IMR-90 (cell line): ENCODE data around the gene MAN2A1. TPM values are rescaled to one million over a fixed set of nuclear protein-coding genes. Genes with fewer than 3 reads are reported as not detected.

ENCODE experiments used
- ATAC-seq: fragments of 200-7000 bp; cut with Tn5 transposase; 2 replicates; pipeline ENCODE4 v1.9.1; 2020; ENCODE audit warnings: low read depth, mild to moderate bottlenecking, moderate library complexity
- BruUV-seq: library from RNA; stranded (reverse); fragments of 400-500 nt; replicated peaks from 2 replicates; lab custom pipeline; 2021; lab: Mats Ljungman, UMichigan
- CTCF ChIA-PET: fragments of 300-600 bp; formaldehyde crosslinking; extraction: SDS; loops from one replicate; lab custom pipeline; 2021; ENCODE audit warnings: antibody characterized with exemption; lab: Yijun Ruan, JAX
- POLR2A ChIA-PET: fragments of 300-600 bp; sonication (Branson Sonifier 250); formaldehyde crosslinking; loops from one replicate; lab custom pipeline; 2022; ENCODE audit warnings: antibody characterized with exemption; ENCODE audit not compliant: unreplicated experiment; lab: Charles Lee
- DNase-seq: peaks from one replicate; pipeline ENCODE4 v3.0.0; 2013
- H2AFZ ChIP-seq: replicated peaks from 2 replicates; pipeline ENCODE3; 2013; ENCODE audit warnings: low read length, mild to moderate bottlenecking; ENCODE audit not compliant: poor library complexity
- H2AK5ac ChIP-seq: 2 replicates; pipeline ENCODE4 v1.6.1; 2013; ENCODE audit warnings: low read depth, low read length, inconsistent platforms
- H2AK9ac ChIP-seq: replicated peaks from 2 replicates; pipeline ENCODE3; 2013; ENCODE audit warnings: mild to moderate bottlenecking, low read depth, low read length, moderate library complexity; ENCODE audit not compliant: poor library complexity
- H2BK120ac ChIP-seq: 2 replicates; pipeline ENCODE4 v1.6.1; 2013; ENCODE audit warnings: low read depth, low read length, inconsistent platforms
- H2BK15ac ChIP-seq: 3 replicates; pipeline ENCODE4 v1.6.1; 2013; ENCODE audit warnings: low read depth, low read length, inconsistent platforms
- H2BK20ac ChIP-seq: 2 replicates; pipeline ENCODE4 v1.6.1; 2013; ENCODE audit warnings: low read depth, mild to moderate bottlenecking, inconsistent platforms, low read length, moderate library complexity
- H2BK5ac ChIP-seq: 2 replicates; pipeline ENCODE4 v1.6.1; 2013; ENCODE audit warnings: mild to moderate bottlenecking, low read depth, low read length, inconsistent platforms; ENCODE audit not compliant: poor library complexity, severe bottlenecking
- H3K14ac ChIP-seq: replicated peaks from 2 replicates; pipeline ENCODE4 v1.6.1; 2013; ENCODE audit warnings: low read depth, low read length, inconsistent platforms
- H3K18ac ChIP-seq: 2 replicates; pipeline ENCODE4 v1.6.1; 2013; ENCODE audit warnings: low read depth, low read length, control low read depth
- H3K23ac ChIP-seq: 2 replicates; pipeline ENCODE4 v1.6.1; 2013; ENCODE audit warnings: low read depth, low read length, inconsistent platforms
- H3K27ac ChIP-seq: 2 replicates; pipeline ENCODE4 v1.5.1; 2013; ENCODE audit warnings: mild to moderate bottlenecking, control low read depth, low read length; ENCODE audit not compliant: insufficient read depth
- H3K27me3 ChIP-seq: 2 replicates; pipeline ENCODE4 v1.6.1; 2013; ENCODE audit warnings: low read length; ENCODE audit not compliant: control insufficient read depth, insufficient read depth
- H3K36me3 ChIP-seq: 2 replicates; pipeline ENCODE4 v1.6.1; 2013; ENCODE audit warnings: low read length, mixed read lengths; ENCODE audit not compliant: control insufficient read depth, insufficient read depth
- H3K4ac ChIP-seq: 2 replicates; pipeline ENCODE4 v1.6.1; 2013; ENCODE audit warnings: low read depth, low read length, inconsistent platforms
- H3K4me1 ChIP-seq: 2 replicates; pipeline ENCODE4 v1.6.1; 2013; ENCODE audit warnings: low read length, mixed read lengths; ENCODE audit not compliant: control insufficient read depth, insufficient read depth
- H3K4me2 ChIP-seq: 2 replicates; pipeline ENCODE4 v1.6.1; 2013; ENCODE audit warnings: low read depth, mild to moderate bottlenecking, control low read depth, low read length, moderate library complexity
- H3K4me3 ChIP-seq: 2 replicates; pipeline ENCODE4 v1.5.1; 2013; ENCODE audit warnings: low read depth, mild to moderate bottlenecking, control low read depth, low read length, moderate library complexity; ENCODE audit not compliant: insufficient read depth
- H3K56ac ChIP-seq: 2 replicates; pipeline ENCODE4 v1.6.1; 2013; ENCODE audit warnings: low read length, inconsistent platforms; ENCODE audit not compliant: insufficient read depth; ENCODE audit errors: extremely low read depth
- H3K79me1 ChIP-seq, 2 experiments: 2 replicates each; pipeline ENCODE4 v1.6.1; 2013; ENCODE audit warnings: low read length in 2 of 2, inconsistent platforms in 1 of 2, low read depth in 1 of 2
- H3K9ac ChIP-seq: 2 replicates; pipeline ENCODE4 v1.6.1; 2013; ENCODE audit warnings: low read depth, low read length, control low read depth
- H3K9me1 ChIP-seq: 2 replicates; pipeline ENCODE4 v1.6.1; 2013; ENCODE audit warnings: low read length, inconsistent platforms; ENCODE audit not compliant: insufficient read depth
- H3K9me3 ChIP-seq: 2 replicates; pipeline ENCODE4 v1.6.1; 2013; ENCODE audit warnings: low read length; ENCODE audit not compliant: control insufficient read depth, insufficient read depth
- H4K20me1 ChIP-seq: 2 replicates; pipeline ENCODE4 v1.6.1; 2013; ENCODE audit warnings: low read length, inconsistent platforms; ENCODE audit not compliant: insufficient read depth
- H4K5ac ChIP-seq: 2 replicates; pipeline ENCODE4 v1.6.1; 2013; ENCODE audit warnings: mild to moderate bottlenecking, low read depth, low read length, control low read depth
- H4K8ac ChIP-seq, 2 experiments: 2 replicates each; pipeline ENCODE4 v1.6.1; 2013; ENCODE audit warnings: low read depth in 2 of 2, low read length in 2 of 2, control low read depth in 1 of 2, inconsistent platforms in 1 of 2
- H4K91ac ChIP-seq: 2 replicates; pipeline ENCODE4 v1.6.1; 2013; ENCODE audit warnings: low read depth, low read length, inconsistent platforms; ENCODE audit not compliant: insufficient read depth
- BHLHE40 ChIP-seq: fragments of 150-350 bp; IDR thresholded peaks from 2 replicates; pipeline ENCODE4 v1.6.1; 2016; ENCODE audit warnings: mild to moderate bottlenecking, low read depth, low read length
- CHD1 ChIP-seq: IDR thresholded peaks from 2 replicates; pipeline ENCODE4 v1.6.1; 2012; ENCODE audit warnings: low read depth, low read length, improper control_type of control experiment
- FOS ChIP-seq: fragments of 150-350 bp; IDR thresholded peaks from 2 replicates; pipeline ENCODE4 v1.6.1; 2016; ENCODE audit warnings: low read depth, low read length
- MAFK ChIP-seq: IDR thresholded peaks from 2 replicates; pipeline ENCODE4 v1.6.1; 2012; ENCODE audit warnings: low read depth, low read length, improper control_type of control experiment
- MAZ ChIP-seq: IDR thresholded peaks from 2 replicates; pipeline ENCODE4 v1.6.1; 2012; ENCODE audit warnings: low read depth, mild to moderate bottlenecking, low read length, improper control_type of control experiment, moderate library complexity, borderline replicate concordance
- MXI1 ChIP-seq: IDR thresholded peaks from 2 replicates; pipeline ENCODE4 v1.6.1; 2012; ENCODE audit warnings: low read depth, mild to moderate bottlenecking, low read length, moderate library complexity, borderline replicate concordance
- NFE2L2 ChIP-seq: fragments of 150-350 bp; IDR thresholded peaks from 2 replicates; pipeline ENCODE4 v1.6.1; 2016; ENCODE audit warnings: low read depth, mild to moderate bottlenecking, low read length
- POLR2A ChIP-seq: IDR thresholded peaks from 2 replicates; pipeline ENCODE4 v1.6.1; 2012; ENCODE audit warnings: mild to moderate bottlenecking, low read depth, low read length
- RAD21 ChIP-seq: IDR thresholded peaks from 2 replicates; pipeline ENCODE4 v1.6.1; 2012; ENCODE audit warnings: low read length, improper control_type of control experiment
- RCOR1 ChIP-seq: IDR thresholded peaks from 2 replicates; pipeline ENCODE4 v1.6.1; 2012; ENCODE audit warnings: mild to moderate bottlenecking, low read length, improper control_type of control experiment; ENCODE audit not compliant: insufficient replicate concordance
- SMC3 ChIP-seq: fragments of 150-350 bp; IDR thresholded peaks from 2 replicates; pipeline ENCODE4 v1.6.1; 2016; ENCODE audit warnings: low read depth, mild to moderate bottlenecking, antibody characterized with exemption, low read length, moderate library complexity
- WGBS, 2 experiments: methylation state at CpG; one replicate each; pipeline versions ENCODE4 v1.1.5 to v1.1.7; 2013; ENCODE audit warnings: missing lambda C conversion rate in 2 of 2; ENCODE audit not compliant: insufficient read length in 1 of 2; ENCODE audit errors: extremely low coverage in 2 of 2; 5-methylcytosine and 5-hydroxymethylcytosine counted together
- dilution Hi-C: fragments of 300-500 bp; cut with HindIII; formaldehyde crosslinking; loops from one replicate; pipeline ENCODE4 v1.14.3; 2018; ENCODE audit warnings: low sequenced_read_pairs; ENCODE audit not compliant: unreplicated experiment
- in situ Hi-C: fragments of 300-500 bp; cut with MboI; formaldehyde crosslinking; loops from 3 replicates; pipeline ENCODE4 v1.14.3; 2019; ENCODE audit warnings: low sequenced_read_pairs, inconsistent platforms, mixed read lengths
- intact Hi-C: fragments of 100-400 bp; cut with micrococcal nuclease; formaldehyde crosslinking; loops from 2 replicates; pipeline ENCODE4 v1.10.0; 2022
- polyA plus RNA-seq, 3 experiments: library from polyadenylated mRNA; depleted of rRNA; stranded (reverse); fragments of >200 nt; gene quantifications; 2 replicates each; pipeline ENCODE4 v1.2.3, GENCODE V29; 2012; ENCODE audit warnings: low replicate concordance in 1 of 3
- total RNA-seq: library from RNA; depleted of rRNA; stranded (reverse); fragments of >200 nt; gene quantifications from 2 replicates; pipeline ENCODE4 v1.2.3, GENCODE V29; 2012
- TF ChIP-seq, protein P1 (sequence below): fragments of 150-350 bp; IDR thresholded peaks from 2 replicates; pipeline ENCODE4 v1.6.1; 2016; ENCODE audit warnings: low read depth, mild to moderate bottlenecking, low read length, moderate library complexity, borderline replicate concordance
- TF ChIP-seq, protein P2 (sequence below): conservative IDR thresholded peaks from 2 replicates; pipeline ENCODE4 v1.5.1; 2012; ENCODE audit warnings: mild to moderate bottlenecking, low read depth, low read length, improper control_type of control experiment
- TF ChIP-seq, protein P3 (sequence below): fragments of 150-350 bp; IDR thresholded peaks from 2 replicates; pipeline ENCODE4 v1.6.1; 2017; ENCODE audit warnings: mild to moderate bottlenecking, antibody characterized with exemption, low read length, low read depth

The MAN2A1 gene
- total and polyA plus RNA-seq, 2 of the 4 experiments (the other 2 are of a cell fraction): 16.4 to 29.6 TPM

DNA sequence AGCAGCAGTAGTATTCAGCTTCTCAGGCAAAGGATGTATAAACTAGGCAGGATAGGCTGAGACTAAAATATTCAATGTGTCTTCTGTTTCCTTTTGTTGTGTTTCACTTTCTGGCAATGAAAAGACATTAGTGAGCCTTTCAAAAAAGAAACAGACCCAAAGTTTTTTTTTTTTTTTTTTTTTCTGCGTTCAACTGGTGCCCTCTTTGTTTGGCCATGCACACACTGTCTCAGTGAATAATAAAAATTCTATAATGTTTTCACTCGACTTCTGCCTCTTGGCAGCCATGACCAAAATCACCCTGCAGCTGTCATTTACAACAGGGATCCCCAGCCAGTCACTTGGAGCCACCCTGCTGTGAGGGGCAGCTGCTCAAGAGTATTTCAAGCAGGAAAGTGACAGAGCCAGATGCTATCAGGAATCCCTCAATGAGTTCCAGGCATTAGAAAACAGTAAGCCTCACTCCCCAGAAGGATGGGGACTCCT, 44.0 kb upstream of the MAN2A1 start:
- WGBS, 2 experiments: no CpG with 5 or more reads among the region's 2 CpGs
- no peak overlapping the region for H2BK20ac ChIP-seq
- H3K9me3 ChIP-seq: no peaks in the 10 kb centered on the region
- H2BK15ac ChIP-seq: no peak overlapping the region
- no peak overlapping the region for H3K4me2 ChIP-seq
- DNase-seq (no peak), ATAC-seq (no peak)
- in situ Hi-C loops (no loop called here), dilution Hi-C loops (no loop called here), intact Hi-C loops (no loop called here)
- no peaks in the 10 kb centered on the region for H3K36me3 ChIP-seq
- no peak overlapping the region for H3K18ac ChIP-seq
- H3K9me1 ChIP-seq: no peaks in the 10 kb centered on the region; the same call in 1 of the 2 replicates
- no peak overlapping the region for H2AK9ac ChIP-seq
- TF ChIP-seq SMC3: no peak
- no peak for TF ChIP-seq POLR2A
- no peak for TF ChIP-seq CHD1
- no peak for TF ChIP-seq MAZ
- no peak for TF ChIP-seq MXI1
- TF ChIP-seq, protein P1, sequence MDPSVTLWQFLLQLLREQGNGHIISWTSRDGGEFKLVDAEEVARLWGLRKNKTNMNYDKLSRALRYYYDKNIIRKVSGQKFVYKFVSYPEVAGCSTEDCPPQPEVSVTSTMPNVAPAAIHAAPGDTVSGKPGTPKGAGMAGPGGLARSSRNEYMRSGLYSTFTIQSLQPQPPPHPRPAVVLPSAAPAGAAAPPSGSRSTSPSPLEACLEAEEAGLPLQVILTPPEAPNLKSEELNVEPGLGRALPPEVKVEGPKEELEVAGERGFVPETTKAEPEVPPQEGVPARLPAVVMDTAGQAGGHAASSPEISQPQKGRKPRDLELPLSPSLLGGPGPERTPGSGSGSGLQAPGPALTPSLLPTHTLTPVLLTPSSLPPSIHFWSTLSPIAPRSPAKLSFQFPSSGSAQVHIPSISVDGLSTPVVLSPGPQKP: no peak
- no peak for TF ChIP-seq MAFK
- TF ChIP-seq, protein P2, sequence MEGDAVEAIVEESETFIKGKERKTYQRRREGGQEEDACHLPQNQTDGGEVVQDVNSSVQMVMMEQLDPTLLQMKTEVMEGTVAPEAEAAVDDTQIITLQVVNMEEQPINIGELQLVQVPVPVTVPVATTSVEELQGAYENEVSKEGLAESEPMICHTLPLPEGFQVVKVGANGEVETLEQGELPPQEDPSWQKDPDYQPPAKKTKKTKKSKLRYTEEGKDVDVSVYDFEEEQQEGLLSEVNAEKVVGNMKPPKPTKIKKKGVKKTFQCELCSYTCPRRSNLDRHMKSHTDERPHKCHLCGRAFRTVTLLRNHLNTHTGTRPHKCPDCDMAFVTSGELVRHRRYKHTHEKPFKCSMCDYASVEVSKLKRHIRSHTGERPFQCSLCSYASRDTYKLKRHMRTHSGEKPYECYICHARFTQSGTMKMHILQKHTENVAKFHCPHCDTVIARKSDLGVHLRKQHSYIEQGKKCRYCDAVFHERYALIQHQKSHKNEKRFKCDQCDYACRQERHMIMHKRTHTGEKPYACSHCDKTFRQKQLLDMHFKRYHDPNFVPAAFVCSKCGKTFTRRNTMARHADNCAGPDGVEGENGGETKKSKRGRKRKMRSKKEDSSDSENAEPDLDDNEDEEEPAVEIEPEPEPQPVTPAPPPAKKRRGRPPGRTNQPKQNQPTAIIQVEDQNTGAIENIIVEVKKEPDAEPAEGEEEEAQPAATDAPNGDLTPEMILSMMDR: no peak
- TF ChIP-seq FOS: no peak
- TF ChIP-seq RCOR1: no peak
- TF ChIP-seq, protein P3, sequence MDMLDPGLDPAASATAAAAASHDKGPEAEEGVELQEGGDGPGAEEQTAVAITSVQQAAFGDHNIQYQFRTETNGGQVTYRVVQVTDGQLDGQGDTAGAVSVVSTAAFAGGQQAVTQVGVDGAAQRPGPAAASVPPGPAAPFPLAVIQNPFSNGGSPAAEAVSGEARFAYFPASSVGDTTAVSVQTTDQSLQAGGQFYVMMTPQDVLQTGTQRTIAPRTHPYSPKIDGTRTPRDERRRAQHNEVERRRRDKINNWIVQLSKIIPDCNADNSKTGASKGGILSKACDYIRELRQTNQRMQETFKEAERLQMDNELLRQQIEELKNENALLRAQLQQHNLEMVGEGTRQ: no peak
- TF ChIP-seq BHLHE40: no peak
- TF ChIP-seq RAD21: no peak
- no peak for TF ChIP-seq NFE2L2
- no peak overlapping the region for H3K4ac ChIP-seq
- H3K14ac ChIP-seq: no peak overlapping the region
- H2AFZ ChIP-seq: no peak overlapping the region
- H3K4me3 ChIP-seq: no peak overlapping the region
- no peaks in the 10 kb centered on the region for H3K4me1 ChIP-seq
- H2AK5ac ChIP-seq: no peak overlapping the region
- H3K9ac ChIP-seq: no peak overlapping the region
- no peak overlapping the region for H3K23ac ChIP-seq
- H2BK120ac ChIP-seq: no peak overlapping the region
- no peaks in the 10 kb centered on the region for H3K79me1 ChIP-seq
- no peak overlapping the region for H3K56ac ChIP-seq
- no peak overlapping the region for H2BK5ac ChIP-seq
- no TSS peak for BruUV-seq
- no peaks in the 10 kb centered on the region for H3K27me3 ChIP-seq
- H4K5ac ChIP-seq: no peak overlapping the region
- H4K91ac ChIP-seq: no peak overlapping the region
- H4K20me1 ChIP-seq: no peaks in the 10 kb centered on the region
- no peak overlapping the region for H3K27ac ChIP-seq
- CTCF ChIA-PET: no interaction called here
- POLR2A ChIA-PET: no interaction called here
- H4K8ac ChIP-seq: no peak overlapping the region
